HG03045 (cell line): ENCODE data around the gene AMPD3.

Experiments
- ATAC-seq: cut with Tn5 transposase; IDR thresholded peaks from one replicate; pipeline ENCODE4 v1.9.1; 2021; ENCODE audit warnings: mild to moderate bottlenecking, moderate library complexity; ENCODE audit not compliant: unreplicated experiment

Gene AMPD3

GRCh38 chr11:10459029-10459970 lies 4.2 kb downstream of the AMPD3 start:
- peak; percentile 41 for ATAC-seq

GRCh38 chr11:10460611-10461275 lies 5.7 kb downstream of the AMPD3 start:
- ATAC-seq: no peak

- no peak for ATAC-seq
Measured at GRCh38 chr11:10461276-10461790, 6.3 kb downstream of the AMPD3 start.

GRCh38 chr11:10462746-10463300 lies 7.8 kb downstream of the AMPD3 start:
- ATAC-seq: no peak

- ATAC-seq: no peak
Measured at GRCh38 chr11:10473371-10473770, 18.3 kb downstream of the AMPD3 start.

GRCh38 chr11:10474551-10474950 lies 19.5 kb downstream of the AMPD3 start:
- ATAC-seq: no peak

GRCh38 chr11:10476342-10476741 lies 21.3 kb downstream of the AMPD3 start:
- ATAC-seq: no peak

GRCh38 chr11:10476927-10477689 lies 22.0 kb downstream of the AMPD3 start:
- ATAC-seq: no peak

GRCh38 chr11:10477690-10478046 lies 22.6 kb downstream of the AMPD3 start:
- ATAC-seq: no peak

- ATAC-seq: no peak
Measured at GRCh38 chr11:10478066-10478465, 23.0 kb downstream of the AMPD3 start.

GRCh38 chr11:10478574-10479550 lies 23.8 kb downstream of the AMPD3 start:
- no peak for ATAC-seq

GRCh38 chr11:10480026-10480425 lies 25.0 kb downstream of the AMPD3 start:
- no peak for ATAC-seq

- ATAC-seq: no peak
Measured at GRCh38 chr11:10480760-10481159, 25.7 kb downstream of the AMPD3 start.

GRCh38 chr11:10481560-10482349 lies 26.7 kb downstream of the AMPD3 start:
- no peak for ATAC-seq

GRCh38 chr11:10483174-10483573 lies 28.1 kb downstream of the AMPD3 start:
- ATAC-seq: no peak

- no peak for ATAC-seq
Measured at GRCh38 chr11:10483584-10483983, 28.5 kb downstream of the AMPD3 start.

- no peak for ATAC-seq
Measured at GRCh38 chr11:10484461-10485180, 29.6 kb downstream of the AMPD3 start.

- ATAC-seq: no peak
Measured at GRCh38 chr11:10485646-10486045, 30.6 kb downstream of the AMPD3 start.
